HL-60 (cell line): Measurements from ENCODE around the gene GBP5.
"Not testable (repeated sequence)": the region's sequence is repeated elsewhere in the genome, so short reads cannot be mapped to it uniquely, and the experiment has no call there.

Experiments used
- DNase-seq, 2 experiments: peaks; one replicate each; pipeline ENCODE4 v3.0.0-alpha.2; 2010 to 2020; ENCODE audit warnings: low read depth in 1 of 2, low spot score in 1 of 2
- H3K27ac ChIP-seq: fragments of 250-450 bp; sonication (Bioruptor Pico); replicated peaks from 2 replicates; pipeline ENCODE4 v1.5.1; 2020; ENCODE audit warnings: mild to moderate bottlenecking, moderate library complexity
- H3K27me3 ChIP-seq: fragments of 250-450 bp; sonication (Bioruptor Pico); 2 replicates; pipeline ENCODE4 v1.5.1; 2021; ENCODE audit warnings: mild to moderate bottlenecking, moderate library complexity; ENCODE audit not compliant: insufficient read depth, poor library complexity, severe bottlenecking
- H3K4me3 ChIP-seq: replicated peaks from 2 replicates; pipeline ENCODE4 v1.5.1; 2011; ENCODE audit warnings: mild to moderate bottlenecking, control low read depth, low read length; ENCODE audit not compliant: insufficient read depth
- CTCF ChIP-seq: IDR thresholded peaks from one replicate; pipeline ENCODE4 v1.5.1; 2011; ENCODE audit warnings: low read length, control low read depth, inconsistent platforms; ENCODE audit not compliant: insufficient read depth
- GABPA ChIP-seq: IDR thresholded peaks from 2 replicates; pipeline ENCODE4 v1.6.1; 2012; ENCODE audit warnings: low read depth
- POLR2AphosphoS5 ChIP-seq: IDR thresholded peaks from 2 replicates; pipeline ENCODE4 v1.6.1; 2012; ENCODE audit warnings: low read depth
- REST ChIP-seq: IDR thresholded peaks from 2 replicates; pipeline ENCODE4 v1.6.1; 2012; ENCODE audit warnings: low read depth; ENCODE audit not compliant: insufficient replicate concordance
- SPI1 ChIP-seq: IDR thresholded peaks from 2 replicates; pipeline ENCODE4 v1.6.1; 2012; ENCODE audit warnings: low read depth, mild to moderate bottlenecking, borderline replicate concordance

Gene GBP5

GRCh38 chr1:89260042-89260441 lies 12.6 kb downstream of the GBP5 start:
- Histone ChIP-seq H3K27ac (no peak overlapping the region), H3K4me3 (no peak overlapping the region), H3K27me3 (no peaks in the 10 kb centered on the region)
- TF ChIP-seq CTCF (no peak), POLR2AphosphoS5 (no peak)
- no peak for DNase-seq

DNA sequence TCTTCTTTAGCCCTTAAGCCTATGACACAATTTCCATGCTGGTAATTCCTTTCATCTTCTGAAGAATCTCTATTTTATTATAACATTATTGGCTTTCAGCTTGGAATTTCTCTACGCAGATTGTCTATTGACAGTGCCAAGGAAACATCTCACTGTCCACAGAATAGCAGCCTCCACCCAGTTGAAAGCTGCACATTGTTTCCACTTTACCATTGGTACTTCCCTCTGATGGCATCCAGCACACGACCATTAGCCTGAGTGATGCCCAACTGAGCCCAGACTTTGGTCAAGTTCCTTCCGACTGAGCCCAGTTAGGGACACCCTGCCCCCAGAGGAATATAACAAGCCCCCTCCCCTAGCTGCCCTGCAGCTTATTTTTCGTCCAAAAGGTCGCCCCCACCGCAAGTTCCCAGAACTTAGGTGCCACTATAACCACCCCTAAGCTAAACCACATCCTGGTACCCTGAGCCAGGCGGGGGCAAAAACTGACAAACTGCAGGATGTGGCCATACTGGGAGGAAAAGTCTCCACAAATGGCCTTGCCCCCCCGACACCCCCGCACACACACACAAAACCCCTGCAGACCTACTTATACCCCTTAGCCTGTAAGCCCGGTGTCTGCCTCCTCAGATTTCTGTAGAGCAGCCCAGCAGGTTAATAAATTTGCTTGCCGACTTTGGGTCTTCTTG lies 13.2 kb downstream of the GBP5 start:
- no peak overlapping the region for H3K4me3 ChIP-seq
- no peak for DNase-seq
- no peaks in the 10 kb centered on the region for H3K27me3 ChIP-seq
- TF ChIP-seq REST, result no peak
- no peak for TF ChIP-seq CTCF
- no peak for TF ChIP-seq POLR2AphosphoS5
- TF ChIP-seq GABPA, result no peak
- no peak for TF ChIP-seq SPI1
- no peak overlapping the region for H3K27ac ChIP-seq

DNA sequence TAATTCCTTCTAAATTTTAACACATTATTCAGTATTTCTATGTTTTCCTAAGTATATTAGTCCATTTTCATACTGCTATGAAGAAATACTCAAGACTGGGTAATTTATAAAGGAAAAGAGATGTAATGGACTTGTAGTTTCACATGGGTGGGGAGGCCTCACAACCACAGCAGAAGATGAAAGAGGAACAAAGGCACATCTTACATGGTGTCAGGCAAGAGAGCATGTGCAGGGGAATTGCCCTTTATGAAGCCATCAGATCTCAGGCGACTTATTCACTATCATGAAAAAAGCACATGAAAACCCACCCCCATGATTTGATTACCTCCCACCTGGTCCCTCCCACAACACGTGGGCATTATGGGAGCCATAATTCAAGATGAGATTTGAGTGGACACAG lies 15.6 kb downstream of the GBP5 start:
- Histone ChIP-seq H3K27me3 (no peaks in the 10 kb centered on the region), H3K27ac (no peak overlapping the region), H3K4me3 (no peak overlapping the region)
- TF ChIP-seq GABPA (no peak), REST (no peak), CTCF (no peak), POLR2AphosphoS5 (no peak), SPI1 (no peak)
- DNase-seq, result peak in 1 of 2 experiments; percentile 8

DNA sequence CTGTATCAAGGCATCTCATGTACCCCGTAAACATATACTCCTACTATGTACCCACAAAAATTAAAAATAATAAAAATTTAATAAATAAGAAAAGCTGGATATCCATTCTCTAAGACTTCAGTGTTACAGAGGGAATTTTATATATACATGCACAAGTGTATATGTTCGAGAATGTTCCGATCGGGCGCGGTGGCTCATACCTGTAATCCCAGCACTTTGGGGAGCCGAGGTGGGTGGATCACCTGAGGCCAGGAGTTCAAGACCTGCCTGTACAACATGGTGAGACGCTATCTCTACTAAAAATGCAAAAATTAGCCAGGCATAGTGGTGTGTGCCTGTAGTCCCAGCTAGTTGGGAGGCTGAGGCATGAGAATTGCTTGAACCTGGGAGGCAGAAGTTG lies 17.1 kb downstream of the GBP5 start:
- not testable (repeated sequence) for H3K4me3 ChIP-seq, H3K27ac ChIP-seq, DNase-seq, H3K27me3 ChIP-seq
